ENCODE results near the gene ENTHD1. TPM values are rescaled to one million over a fixed set of nuclear protein-coding genes. Genes with fewer than 3 reads are reported as not detected.

ENTHD1 gene
- total and polyA plus RNA-seq, 2 donors (not counting 3 experiments of a cell fraction or from before 2014, with no cell fraction given) = not detected

DNA sequence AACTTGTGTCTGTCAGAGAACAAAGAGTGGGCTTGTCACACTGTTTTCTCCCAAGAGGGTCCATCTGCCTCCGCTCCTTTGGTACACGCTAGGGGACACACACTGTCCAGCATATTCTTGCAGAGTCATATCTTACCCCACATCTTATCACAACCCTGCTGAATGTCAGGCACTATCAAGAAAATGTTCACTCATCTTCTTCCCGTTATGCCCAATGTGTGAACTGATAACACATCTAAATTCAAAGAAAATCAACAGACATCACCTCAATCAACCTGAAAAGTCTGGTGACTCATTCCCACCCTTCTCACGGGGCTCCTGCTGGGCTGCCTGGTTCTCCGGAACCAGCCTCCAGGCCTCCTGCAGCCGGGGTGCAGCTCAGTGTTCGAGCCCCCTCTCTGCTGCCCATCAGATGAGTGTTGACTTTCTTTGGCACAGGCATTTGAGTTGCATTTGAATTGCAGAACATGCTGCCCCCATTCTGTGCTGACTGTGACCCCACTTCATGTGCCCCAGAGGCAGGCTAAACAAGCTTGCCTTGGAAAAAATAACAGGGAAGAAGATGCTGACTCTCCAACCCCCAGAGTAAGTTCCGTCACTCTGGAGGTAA is 26.7 kb upstream of the ENTHD1 start:
- H3K36me3 ChIP-seq (ENCODE audit: control insufficient read depth in 2 of 2, extremely low read depth in 1 of 2, insufficient read depth in 2 of 2, low read length in 2 of 2) = no peaks in the 10 kb centered on the region
- H3K4me1 ChIP-seq (ENCODE audit: control insufficient read depth, extremely low read depth, insufficient read depth, low read length) = no peaks in the 10 kb centered on the region
- no peaks in the 10 kb centered on the region for H4K20me1 ChIP-seq (replicated peaks; ENCODE audit: control insufficient read depth, extremely low read depth, insufficient read depth, low read length)
- H2AFZ ChIP-seq (ENCODE audit: low read depth, low read length) = no peak overlapping the region
- no peak for FAIRE-seq
- dilution Hi-C loops (cut with MboI; ENCODE audit: extremely low pct_ligation_motif_present, low sequenced_read_pairs) (no loop called here), intact Hi-C loops (cut with micrococcal nuclease) (no loop called here)
- no peak for TF ChIP-seq POLR2A (IDR thresholded peaks at IDR 0.05; ENCODE audit: low read depth, low read length)
- TF ChIP-seq, protein P1, sequence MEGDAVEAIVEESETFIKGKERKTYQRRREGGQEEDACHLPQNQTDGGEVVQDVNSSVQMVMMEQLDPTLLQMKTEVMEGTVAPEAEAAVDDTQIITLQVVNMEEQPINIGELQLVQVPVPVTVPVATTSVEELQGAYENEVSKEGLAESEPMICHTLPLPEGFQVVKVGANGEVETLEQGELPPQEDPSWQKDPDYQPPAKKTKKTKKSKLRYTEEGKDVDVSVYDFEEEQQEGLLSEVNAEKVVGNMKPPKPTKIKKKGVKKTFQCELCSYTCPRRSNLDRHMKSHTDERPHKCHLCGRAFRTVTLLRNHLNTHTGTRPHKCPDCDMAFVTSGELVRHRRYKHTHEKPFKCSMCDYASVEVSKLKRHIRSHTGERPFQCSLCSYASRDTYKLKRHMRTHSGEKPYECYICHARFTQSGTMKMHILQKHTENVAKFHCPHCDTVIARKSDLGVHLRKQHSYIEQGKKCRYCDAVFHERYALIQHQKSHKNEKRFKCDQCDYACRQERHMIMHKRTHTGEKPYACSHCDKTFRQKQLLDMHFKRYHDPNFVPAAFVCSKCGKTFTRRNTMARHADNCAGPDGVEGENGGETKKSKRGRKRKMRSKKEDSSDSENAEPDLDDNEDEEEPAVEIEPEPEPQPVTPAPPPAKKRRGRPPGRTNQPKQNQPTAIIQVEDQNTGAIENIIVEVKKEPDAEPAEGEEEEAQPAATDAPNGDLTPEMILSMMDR (IDR thresholded peaks at IDR 0.05; ENCODE audit: extremely low read depth in 1 of 2, insufficient read depth in 1 of 2, low read depth in 1 of 2, low read length in 2 of 2) = no peak
- no peak for TF ChIP-seq MYC (IDR thresholded peaks at IDR 0.05; ENCODE audit: low read depth, low read length)
- TF ChIP-seq FOS (IDR thresholded peaks at IDR 0.05; ENCODE audit: borderline replicate concordance, insufficient read depth, low read length) = no peak
- TF ChIP-seq JUN (IDR thresholded peaks at IDR 0.05; ENCODE audit: borderline replicate concordance, insufficient read depth, insufficient read length, low read depth) = no peak
- TF ChIP-seq POLR2AphosphoS5 (IDR thresholded peaks at IDR 0.05; ENCODE audit: insufficient read depth, low read depth, low read length) = no peak
- no peak for TF ChIP-seq EZH2 (IDR thresholded peaks at IDR 0.05; ENCODE audit: borderline replicate concordance, low read depth, low read length, severe bottlenecking)
- no peak for TF ChIP-seq GATA2 (IDR thresholded peaks at IDR 0.05; ENCODE audit: insufficient read depth, insufficient read length, low read depth, low read length)
- no peaks in the 10 kb centered on the region for H3K9me3 ChIP-seq (replicated peaks; ENCODE audit: control insufficient read depth, insufficient read depth, low read length)
- no peak for DNase-seq (ENCODE audit: low read depth, low spot score)
- H3K9ac ChIP-seq (replicated peaks; ENCODE audit: extremely low read depth, insufficient read depth, low read length) = no peak overlapping the region
- POLR2A ChIA-PET = no interaction called here
- H3K4me2 ChIP-seq (ENCODE audit: insufficient read depth, low read length) = no peak overlapping the region
- H3K9me1 ChIP-seq (replicated peaks; ENCODE audit: control insufficient read depth, extremely low read depth, insufficient read depth, low read length) = no peaks in the 10 kb centered on the region
- BruUV-seq (replicated peaks) = no TSS peak
- CTCF ChIA-PET = interaction anchor here (1.2 kb wide), 2 partner anchors 13 to 104 kb away, joined by 4 to 6 read pairs; no protein-coding TSS in a partner anchor
- H3K79me2 ChIP-seq (ENCODE audit: control insufficient read depth, insufficient read depth, low read length) = no peaks in the 10 kb centered on the region
- H3K27me3 ChIP-seq (ENCODE audit: control insufficient read depth in 2 of 2, insufficient read depth in 2 of 2, low read length in 2 of 2) = peaks cover 12 to 23% of the 10 kb centered on the region in 2 experiments
- H3K4me3 ChIP-seq (replicated peaks in 1 of 3; ENCODE audit: insufficient read depth in 1 of 3, low read depth in 1 of 3, low read length in 3 of 3) = no peak overlapping the region
- H3K27ac ChIP-seq (ENCODE audit: insufficient read depth, low read depth, low read length) = no peak overlapping the region
